H1 (cell line): ENCODE measurements around the gene CCDC192. TPM values are rescaled to one million over a fixed set of nuclear protein-coding genes. Genes with fewer than 3 reads are reported as not detected.

ENCODE experiments used
- CTCF ChIA-PET: fragments of 300-600 bp; sonication (Branson Sonifier 250); formaldehyde crosslinking; loops from one replicate; lab custom pipeline; 2021; ENCODE audit not compliant: partially characterized antibody; lab: Charles Lee
- POLR2A ChIA-PET: fragments of 300-600 bp; sonication (Branson Sonifier 250); formaldehyde crosslinking; loops from one replicate; lab custom pipeline; 2021; ENCODE audit warnings: inconsistent platforms; ENCODE audit not compliant: partially characterized antibody; lab: Charles Lee
- DNase-seq, 2 experiments: peaks; one replicate each; pipeline versions ENCODE4 v3.0.0 to v3.0.0-alpha.2; 2010 to 2022; ENCODE audit warnings: low spot score in 2 of 2, low read depth in 1 of 2, mixed read lengths in 1 of 2
- FAIRE-seq: peaks from 2 replicates; lab custom pipeline; 2011; peaks lifted over from hg19 to GRCh38; lab: Jason Lieb, UNC
- H2AFZ ChIP-seq: 2 replicates; pipeline ENCODE4 v1.8.1; 2012; ENCODE audit warnings: low read length, inconsistent platforms
- H2AK5ac ChIP-seq: 2 replicates; pipeline ENCODE4 v1.6.1; 2013; ENCODE audit warnings: low read depth, low read length
- H2BK120ac ChIP-seq: replicated peaks from 2 replicates; pipeline ENCODE3; 2013; ENCODE audit warnings: low read depth, low read length, inconsistent platforms
- H2BK12ac ChIP-seq: 2 replicates; pipeline ENCODE4 v1.6.1; 2013; ENCODE audit warnings: low read depth, low read length
- H2BK15ac ChIP-seq: 2 replicates; pipeline ENCODE4 v1.6.1; 2013; ENCODE audit warnings: low read length
- H2BK20ac ChIP-seq: 2 replicates; pipeline ENCODE4 v1.6.1; 2013; ENCODE audit warnings: low read length
- H2BK5ac ChIP-seq: 2 replicates; pipeline ENCODE4 v1.6.1; 2013; ENCODE audit warnings: low read depth, low read length
- H3K14ac ChIP-seq: 2 replicates; pipeline ENCODE4 v1.6.1; 2013; ENCODE audit warnings: inconsistent platforms; ENCODE audit not compliant: insufficient read length
- H3K18ac ChIP-seq: 2 replicates; pipeline ENCODE4 v1.6.1; 2013; ENCODE audit warnings: low read length; ENCODE audit errors: extremely low read depth
- H3K23ac ChIP-seq: 2 replicates; pipeline ENCODE4 v1.6.1; 2013; ENCODE audit warnings: inconsistent platforms; ENCODE audit not compliant: insufficient read length
- H3K23me2 ChIP-seq: 2 replicates; pipeline ENCODE4 v1.6.1; 2013; ENCODE audit warnings: low read depth, low read length
- H3K27ac ChIP-seq: 2 replicates; pipeline ENCODE4 v1.6.1; 2011; ENCODE audit warnings: low read depth, low read length, inconsistent platforms
- H3K27me3 ChIP-seq, 4 experiments: replicated peaks in 1 of 4; 1 replicate in 1 of 4; 2 replicates in 3 of 4; pipeline versions ENCODE4 v1.6.1 to v1.8.1; 2011 to 2013; ENCODE audit warnings: low read length in 3 of 4, mild to moderate bottlenecking in 3 of 4, inconsistent platforms in 2 of 4, mixed read lengths in 2 of 4, moderate library complexity in 1 of 4; ENCODE audit not compliant: control insufficient read depth in 3 of 4, insufficient read depth in 3 of 4; ENCODE audit errors: extremely low read depth in 1 of 4
- H3K36me3 ChIP-seq, 4 experiments: 2 replicates each; pipeline versions ENCODE4 v1.6.1 to v1.8.1; 2011 to 2013; ENCODE audit warnings: mild to moderate bottlenecking in 4 of 4, low read length in 3 of 4, moderate library complexity in 2 of 4, control low read depth in 1 of 4, inconsistent platforms in 1 of 4; ENCODE audit not compliant: insufficient read depth in 4 of 4, control insufficient read depth in 2 of 4
- H3K4ac ChIP-seq: replicated peaks from 2 replicates; pipeline ENCODE3; 2013; ENCODE audit warnings: low read length, low read depth, mixed read lengths, inconsistent platforms; ENCODE audit not compliant: insufficient read length
- H3K4me1 ChIP-seq, 4 experiments: replicated peaks in 1 of 4; 1 replicate in 1 of 4; 2 replicates in 3 of 4; pipeline versions ENCODE4 v1.6.1 to v1.8.1; 2011 to 2013; ENCODE audit warnings: low read length in 3 of 4, inconsistent platforms in 2 of 4, mixed read lengths in 1 of 4; ENCODE audit not compliant: insufficient read depth in 4 of 4, control insufficient read depth in 3 of 4
- H3K4me2 ChIP-seq, 2 experiments: 2 replicates each; pipeline versions ENCODE4 v1.6.1 to v1.8.1; 2011 to 2013; ENCODE audit warnings: low read depth in 2 of 2, low read length in 2 of 2, control low read depth in 1 of 2, inconsistent platforms in 1 of 2, mild to moderate bottlenecking in 1 of 2; ENCODE audit not compliant: insufficient read depth in 1 of 2
- H3K4me3 ChIP-seq, 4 experiments: fragments of 200-600, 300-600 bp in 1 of 4; sonication (generic), shearing (Covaris generic), sonication (Bioruptor Twin) in 1 of 4; 2 replicates each; pipeline versions ENCODE4 v1.5.1 to v1.8.1; 2011 to 2016; ENCODE audit warnings: low read length in 4 of 4, low read depth in 3 of 4, control low read depth in 2 of 4, inconsistent platforms in 2 of 4, mild to moderate bottlenecking in 2 of 4, mixed read lengths in 1 of 4, moderate library complexity in 1 of 4; ENCODE audit not compliant: insufficient read depth in 2 of 4; ENCODE audit errors: extremely low read depth in 1 of 4
- H3K56ac ChIP-seq: replicated peaks from 2 replicates; pipeline ENCODE3; 2013; ENCODE audit warnings: low read depth, mild to moderate bottlenecking, mixed read lengths, low read length, inconsistent platforms; ENCODE audit not compliant: insufficient read length
- H3K79me1 ChIP-seq: 2 replicates; pipeline ENCODE4 v1.6.1; 2013; ENCODE audit warnings: low read depth, low read length, control low read depth
- H3K79me2 ChIP-seq, 2 experiments: 2 replicates each; pipeline versions ENCODE4 v1.6.1 to v1.8.1; 2012 to 2013; ENCODE audit warnings: low read length in 2 of 2, mild to moderate bottlenecking in 2 of 2, inconsistent platforms in 1 of 2; ENCODE audit not compliant: insufficient read depth in 2 of 2, control insufficient read depth in 1 of 2
- H3K9ac ChIP-seq, 4 experiments: replicated peaks in 1 of 4; 1 replicate in 1 of 4; 2 replicates in 3 of 4; pipeline versions ENCODE4 v1.6.1 to v1.8.1; 2011 to 2013; ENCODE audit warnings: low read depth in 3 of 4, low read length in 3 of 4, control low read depth in 2 of 4, mild to moderate bottlenecking in 2 of 4, moderate library complexity in 2 of 4, inconsistent platforms in 1 of 4; ENCODE audit errors: extremely low read depth in 1 of 4
- H3K9me3 ChIP-seq, 2 experiments: 2 replicates each; pipeline versions ENCODE4 v1.6.1 to v1.8.1; 2012 to 2013; ENCODE audit warnings: mild to moderate bottlenecking in 2 of 2, moderate library complexity in 2 of 2, control low read depth in 1 of 2, inconsistent platforms in 1 of 2, low read depth in 1 of 2, low read length in 1 of 2, mixed read lengths in 1 of 2; ENCODE audit not compliant: insufficient read depth in 2 of 2
- H4K20me1 ChIP-seq, 2 experiments: replicated peaks in 1 of 2; 2 replicates each; pipeline versions ENCODE3 to v1.8.1; 2011 to 2013; ENCODE audit warnings: inconsistent platforms in 2 of 2, low read length in 2 of 2, mild to moderate bottlenecking in 1 of 2; ENCODE audit not compliant: insufficient read depth in 2 of 2, control insufficient read depth in 1 of 2
- H4K5ac ChIP-seq: 2 replicates; pipeline ENCODE4 v1.6.1; 2013; ENCODE audit warnings: low read length, low read depth, mixed read lengths, inconsistent platforms; ENCODE audit not compliant: insufficient read length
- H4K8ac ChIP-seq: 2 replicates; pipeline ENCODE4 v1.8.0; 2013; ENCODE audit warnings: mild to moderate bottlenecking, moderate library complexity, low read length, inconsistent platforms; ENCODE audit not compliant: insufficient read depth; ENCODE audit errors: extremely low read depth
- H4K91ac ChIP-seq: replicated peaks from 2 replicates; pipeline ENCODE3; 2013; ENCODE audit warnings: low read length, mixed read lengths, inconsistent platforms; ENCODE audit not compliant: insufficient read length
- RAD21 ChIP-seq, 2 experiments: IDR thresholded peaks in 1 of 2; conservative IDR thresholded peaks in 1 of 2; 2 replicates each; pipeline ENCODE4 v1.6.1; 2011; ENCODE audit warnings: low read depth in 2 of 2, low read length in 2 of 2, improper control_type of control experiment in 1 of 2, inconsistent platforms in 1 of 2, mild to moderate bottlenecking in 1 of 2, moderate library complexity in 1 of 2
- RFX5 ChIP-seq: IDR thresholded peaks from 2 replicates; pipeline ENCODE4 v1.6.1; 2011; ENCODE audit warnings: low read depth, low read length, improper control_type of control experiment, borderline replicate concordance
- WGBS, 2 experiments: shearing (Covaris generic) in 1 of 2; methylation state at CpG; one replicate each; pipeline versions ENCODE4 v1.1.6 to v1.1.7; 2013 to 2015; ENCODE audit warnings: low lambda C conversion rate in 2 of 2, mixed read lengths in 2 of 2, inconsistent platforms in 1 of 2, low coverage in 1 of 2, missing lambda C conversion rate in 1 of 2; ENCODE audit not compliant: insufficient replicate concordance in 2 of 2, insufficient coverage in 1 of 2, insufficient read length in 1 of 2; ENCODE audit errors: extremely low coverage in 1 of 2, missing lambda C conversion rate in 1 of 2; 5-methylcytosine and 5-hydroxymethylcytosine counted together
- polyA plus RNA-seq, 7 experiments: library from polyadenylated mRNA; depleted of rRNA in 3 of 7; stranded (reverse) in 5 of 7; unstranded in 2 of 7; fragments of >200 nt in 5 of 7; fragments of 200-250 nt in 2 of 7; gene quantifications; 1 replicate in 5 of 7; 2 replicates in 1 of 7; 4 replicates in 1 of 7; pipeline versions ENCODE4 v1.2.1 to v1.2.3, GENCODE V29; 2011 to 2013; ENCODE audit warnings: missing spikeins in 2 of 7, mixed read lengths in 2 of 7
- total RNA-seq: library from RNA; stranded (reverse); fragmentation: NEBNext Ultra II Directional; extraction: Animal tissue kit (Norgen Biotek cat#: 25700); gene quantifications from 2 replicates; pipeline ENCODE4 v1.2.1, GENCODE V29; 2021

Gene CCDC192
- total and polyA plus RNA-seq, 2 of the 8 experiments (the other 6 are each of a cell fraction or from before 2014, with no cell fraction given): 0.61 TPM; not detected in 1

DNA sequence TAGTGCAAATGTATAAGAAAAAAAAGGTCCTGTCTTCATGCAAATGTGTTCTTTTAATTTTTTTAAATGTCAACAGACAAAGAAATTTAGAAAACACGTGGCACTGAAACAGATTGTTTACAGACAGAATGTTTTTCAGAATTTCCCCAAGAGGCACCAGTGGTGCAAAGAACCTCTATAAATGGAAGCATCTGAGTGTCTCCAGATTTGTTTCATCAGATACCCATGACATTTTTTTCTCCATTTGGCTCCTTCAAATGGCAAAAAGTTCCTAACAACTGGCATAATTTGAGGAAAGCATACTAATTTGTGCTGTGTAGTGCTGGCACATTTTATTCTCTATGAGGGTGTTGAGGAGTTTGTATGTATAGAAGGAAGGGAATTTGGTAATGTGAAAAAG lies 15.0 kb downstream of the CCDC192 start:
- FAIRE-seq: no peak
- TF ChIP-seq RAD21 (IDR thresholded peaks at IDR 0.05 in 1 of 2, conservative IDR thresholded peaks at IDR 0.05 in 1 of 2; ENCODE audit: low read depth in 2 of 2, low read length in 2 of 2) (no peak), RFX5 (no peak)

More for the DNA sequence above, 15.0 kb downstream of the CCDC192 start:
- H4K20me1 ChIP-seq: no peaks in the 10 kb centered on the region
- H3K4me2 ChIP-seq: no peak overlapping the region
- H2AK5ac ChIP-seq: no peak overlapping the region
- H2BK120ac ChIP-seq: no peak overlapping the region
- H4K8ac ChIP-seq: no peak overlapping the region
- H3K4ac ChIP-seq: no peak overlapping the region
- no peak overlapping the region for H4K91ac ChIP-seq
- no peaks in the 10 kb centered on the region for H3K23me2 ChIP-seq
- no peaks in the 10 kb centered on the region for H3K79me1 ChIP-seq
- no peak overlapping the region for H3K27ac ChIP-seq
- H3K4me1 ChIP-seq: no peaks in the 10 kb centered on the region
- no peak overlapping the region for H2AFZ ChIP-seq
- no peak overlapping the region for H2BK15ac ChIP-seq
- ChIA-PET CTCF (no interaction called here), POLR2A (no interaction called here)
- H3K79me2 ChIP-seq: no peaks in the 10 kb centered on the region
- H4K5ac ChIP-seq: no peak overlapping the region
- peaks cover 9 to 17% of the 10 kb centered on the region in 2 experiments; a peak in 2 of 4 replicates for H3K9me3 ChIP-seq
- no peak overlapping the region for H3K23ac ChIP-seq
- H3K56ac ChIP-seq: no peak overlapping the region
- DNase-seq: no peak
- no peak overlapping the region for H3K4me3 ChIP-seq
- H3K9ac ChIP-seq: no peak overlapping the region
- H3K27me3 ChIP-seq: no peaks in the 10 kb centered on the region
- no peak overlapping the region for H2BK12ac ChIP-seq
- H3K36me3 ChIP-seq: no peaks in the 10 kb centered on the region
- no peak overlapping the region for H3K14ac ChIP-seq
- no peak overlapping the region for H2BK5ac ChIP-seq
- 73% methylated on average over 1 of the region's 1 CpG; no CpG with 5 or more reads in 1 of the 2 experiments for WGBS, 2 experiments
- no peak overlapping the region for H3K18ac ChIP-seq
- no peak overlapping the region for H2BK20ac ChIP-seq
